ENCODE results near the gene BCAS1. TPM values are rescaled to one million over a fixed set of nuclear protein-coding genes. Genes with fewer than 3 reads are reported as not detected.

BCAS1 gene
- total RNA-seq, 1 donor from 2014 or later, result not detected

- Mint-ChIP-seq H3K36me3 (ENCODE audit: low read depth) (no peaks in the 10 kb centered on the region), H3K27me3 (ENCODE audit: low read depth) (no peaks in the 10 kb centered on the region), H3K4me3 (no peak overlapping the region), H3K9me3 (peaks cover 3% of the 10 kb centered on the region), H3K4me1 (peaks cover 29% of the 10 kb centered on the region), H3K27ac (ENCODE audit: unreplicated experiment) (no peak overlapping the region)
- no peak for DNase-seq (ENCODE audit: low read depth, low spot score)
- TF ChIP-seq, protein P1, sequence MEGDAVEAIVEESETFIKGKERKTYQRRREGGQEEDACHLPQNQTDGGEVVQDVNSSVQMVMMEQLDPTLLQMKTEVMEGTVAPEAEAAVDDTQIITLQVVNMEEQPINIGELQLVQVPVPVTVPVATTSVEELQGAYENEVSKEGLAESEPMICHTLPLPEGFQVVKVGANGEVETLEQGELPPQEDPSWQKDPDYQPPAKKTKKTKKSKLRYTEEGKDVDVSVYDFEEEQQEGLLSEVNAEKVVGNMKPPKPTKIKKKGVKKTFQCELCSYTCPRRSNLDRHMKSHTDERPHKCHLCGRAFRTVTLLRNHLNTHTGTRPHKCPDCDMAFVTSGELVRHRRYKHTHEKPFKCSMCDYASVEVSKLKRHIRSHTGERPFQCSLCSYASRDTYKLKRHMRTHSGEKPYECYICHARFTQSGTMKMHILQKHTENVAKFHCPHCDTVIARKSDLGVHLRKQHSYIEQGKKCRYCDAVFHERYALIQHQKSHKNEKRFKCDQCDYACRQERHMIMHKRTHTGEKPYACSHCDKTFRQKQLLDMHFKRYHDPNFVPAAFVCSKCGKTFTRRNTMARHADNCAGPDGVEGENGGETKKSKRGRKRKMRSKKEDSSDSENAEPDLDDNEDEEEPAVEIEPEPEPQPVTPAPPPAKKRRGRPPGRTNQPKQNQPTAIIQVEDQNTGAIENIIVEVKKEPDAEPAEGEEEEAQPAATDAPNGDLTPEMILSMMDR (conservative IDR thresholded peaks at IDR 0.05), result no peak
These were observed 175.5 kb downstream of the BCAS1 start for GRCh38 chr20:53894707-53895384.

Small RNA genes lying within 50 kb of the gene (microRNA-seq; reads per million reads assigned to microRNA genes)
- not detected for gene MIR4756

Other genes starting within 250 kb of the BCAS1 start
- gene CYP24A1, start 103.4 kb upstream of the BCAS1 start, total RNA-seq, result 0.93 and 1.3 TPM in 2 replicates
- gene PFDN4, start 137.5 kb upstream of the BCAS1 start, total RNA-seq, result 32.0 and 34.7 TPM in 2 replicates